ENCODE results near the gene ARRDC1. TPM values are rescaled to one million over a fixed set of nuclear protein-coding genes. Genes with fewer than 3 reads are reported as not detected.

The ARRDC1 gene
- total RNA-seq, 2 donors from 2014 or later, result 78.1 to 93.6 TPM

DNA sequence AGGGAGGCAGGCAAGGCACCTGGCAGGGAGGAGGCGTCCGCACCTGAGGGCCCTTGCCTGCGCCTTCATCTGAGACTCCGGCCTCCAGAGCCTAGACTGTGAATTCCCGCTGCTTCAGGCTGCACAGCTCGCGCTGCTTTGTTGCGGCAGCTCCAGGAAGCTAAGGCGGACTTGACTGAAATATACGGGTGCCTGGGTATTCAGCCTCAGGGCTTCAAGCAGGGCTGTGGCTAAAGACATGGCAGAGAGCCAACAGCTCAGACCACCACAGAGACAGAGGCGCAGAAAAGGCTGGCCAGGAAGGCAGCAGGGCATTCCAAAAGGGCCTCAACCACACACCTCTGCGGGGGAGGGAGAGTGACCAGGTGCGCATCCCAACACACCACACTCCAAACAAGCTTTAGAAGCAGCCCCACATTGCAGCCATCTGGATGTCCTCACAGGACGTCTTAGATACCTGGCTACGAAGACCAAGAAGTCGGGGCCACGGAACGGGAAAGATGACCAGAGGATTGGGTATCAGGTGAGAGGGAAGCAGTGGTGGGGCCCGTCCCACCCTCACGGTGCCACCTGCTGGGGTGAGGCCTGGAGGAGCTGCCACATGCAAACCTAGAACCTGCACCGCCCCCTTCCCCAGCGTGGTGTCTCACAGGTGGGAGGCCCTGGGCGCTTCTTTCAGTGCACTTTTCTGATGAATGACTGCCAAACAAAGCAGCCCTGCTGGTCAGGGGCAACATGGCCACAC lies 25.1 kb upstream of the ARRDC1 start:
- WGBS, 2 donors, result 84 to 86% methylated on average over 11 to 23 of the region's 23 CpGs
- ATAC-seq, result no peak

DNA sequence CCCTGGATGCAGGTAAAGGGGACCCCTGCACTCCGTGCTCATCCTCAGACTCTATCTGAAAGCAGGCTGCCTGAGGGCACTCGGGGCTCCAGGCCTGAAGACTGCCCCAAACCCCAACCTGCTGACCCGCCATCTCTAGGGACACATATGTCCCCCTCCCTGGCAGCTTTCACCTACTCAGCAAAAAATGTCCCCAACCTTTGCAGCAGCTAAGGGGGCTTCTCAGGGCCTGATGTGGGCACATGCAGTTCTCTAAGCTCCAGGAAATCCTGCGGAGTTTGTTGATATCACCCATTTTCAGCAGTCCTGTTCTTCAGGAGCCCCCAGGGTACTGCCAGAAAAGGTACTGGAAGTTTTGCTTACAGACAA lies 24.5 kb upstream of the ARRDC1 start:
- no peak for ATAC-seq
- Histone ChIP-seq H3K4me3 (no peak overlapping the region), H3K27me3 (no peaks in the 10 kb centered on the region), H3K36me3 (replicated peaks in 1 of 2; ENCODE audit: insufficient read depth in 1 of 2, low read depth in 2 of 2) (no peaks in the 10 kb centered on the region), H3K9me3 (no peaks in the 10 kb centered on the region), H3K27ac (no peak overlapping the region), H3K4me1 (peaks cover 29% of the 10 kb centered on the region)
- intact Hi-C loops (cut with DNase I), result no loop called here
- 81 to 94% methylated on average over 2 to 4 of the region's 4 CpGs for WGBS, 2 donors
- DNase-seq, result no peak
- no peak for TF ChIP-seq POLR2A (IDR thresholded peaks at IDR 0.05)
- TF ChIP-seq, protein P1, sequence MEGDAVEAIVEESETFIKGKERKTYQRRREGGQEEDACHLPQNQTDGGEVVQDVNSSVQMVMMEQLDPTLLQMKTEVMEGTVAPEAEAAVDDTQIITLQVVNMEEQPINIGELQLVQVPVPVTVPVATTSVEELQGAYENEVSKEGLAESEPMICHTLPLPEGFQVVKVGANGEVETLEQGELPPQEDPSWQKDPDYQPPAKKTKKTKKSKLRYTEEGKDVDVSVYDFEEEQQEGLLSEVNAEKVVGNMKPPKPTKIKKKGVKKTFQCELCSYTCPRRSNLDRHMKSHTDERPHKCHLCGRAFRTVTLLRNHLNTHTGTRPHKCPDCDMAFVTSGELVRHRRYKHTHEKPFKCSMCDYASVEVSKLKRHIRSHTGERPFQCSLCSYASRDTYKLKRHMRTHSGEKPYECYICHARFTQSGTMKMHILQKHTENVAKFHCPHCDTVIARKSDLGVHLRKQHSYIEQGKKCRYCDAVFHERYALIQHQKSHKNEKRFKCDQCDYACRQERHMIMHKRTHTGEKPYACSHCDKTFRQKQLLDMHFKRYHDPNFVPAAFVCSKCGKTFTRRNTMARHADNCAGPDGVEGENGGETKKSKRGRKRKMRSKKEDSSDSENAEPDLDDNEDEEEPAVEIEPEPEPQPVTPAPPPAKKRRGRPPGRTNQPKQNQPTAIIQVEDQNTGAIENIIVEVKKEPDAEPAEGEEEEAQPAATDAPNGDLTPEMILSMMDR (IDR thresholded peaks at IDR 0.05), result no peak

More for the DNA sequence above, 25.1 kb upstream of the ARRDC1 start:
- Histone ChIP-seq H3K9me3 (no peaks in the 10 kb centered on the region), H3K36me3 (replicated peaks in 1 of 2; ENCODE audit: insufficient read depth in 1 of 2, low read depth in 2 of 2) (no peaks in the 10 kb centered on the region), H3K4me3 (no peak overlapping the region), H3K27me3 (no peaks in the 10 kb centered on the region), H3K27ac (no peak overlapping the region), H3K4me1 (peaks cover 30% of the 10 kb centered on the region)
- TF ChIP-seq, protein P1 (IDR thresholded peaks at IDR 0.05), result no peak
- TF ChIP-seq POLR2A (IDR thresholded peaks at IDR 0.05), result no peak
- no peak for DNase-seq
- intact Hi-C loops (cut with DNase I), result no loop called here

DNA sequence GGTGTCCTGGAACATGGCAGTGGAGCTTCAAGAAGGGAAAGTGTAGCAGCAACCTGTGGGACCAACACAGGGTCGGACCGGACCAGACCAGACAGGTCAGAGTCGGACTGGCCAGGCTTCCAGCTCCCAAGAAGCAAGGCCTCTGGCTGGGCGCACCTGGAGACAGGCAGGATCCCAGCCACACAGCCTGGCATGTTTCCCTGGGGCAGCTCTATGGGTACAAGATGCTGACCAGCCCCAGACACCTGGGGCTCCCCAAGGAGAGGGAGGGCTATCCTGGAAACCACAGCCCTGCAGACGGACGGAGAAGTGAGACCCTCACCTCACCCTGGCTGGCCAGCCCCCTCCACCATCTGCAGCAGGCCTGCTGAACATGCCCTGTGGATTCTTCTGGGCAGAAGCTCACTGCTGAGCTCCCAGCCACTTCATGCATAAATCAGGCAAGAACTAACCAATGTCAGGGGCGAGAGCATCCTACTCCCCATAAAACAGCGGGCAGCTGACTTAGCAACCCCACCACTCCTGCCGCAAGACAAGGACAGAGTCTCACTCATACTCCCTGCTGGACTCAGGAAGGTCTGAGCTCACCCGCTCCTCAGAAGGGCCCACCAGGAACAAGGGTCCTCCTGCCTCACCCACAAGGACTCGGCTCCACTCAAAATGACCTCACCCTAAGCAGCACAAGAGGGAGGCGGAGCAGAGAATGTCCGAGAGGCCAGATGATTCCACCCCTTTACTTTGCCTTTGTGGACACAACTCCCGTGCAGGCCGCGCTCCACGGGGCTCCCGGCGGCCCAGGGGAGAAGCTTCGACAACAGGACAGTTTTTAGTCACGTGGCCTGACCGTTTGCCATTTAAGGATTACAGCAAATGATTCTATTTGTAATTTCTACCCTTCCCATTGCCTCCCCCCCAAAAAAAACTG lies 23.9 kb upstream of the ARRDC1 start:
- Histone ChIP-seq H3K4me1 (peaks cover 22% of the 10 kb centered on the region), H3K9me3 (no peaks in the 10 kb centered on the region), H3K27me3 (no peaks in the 10 kb centered on the region), H3K27ac (no peak overlapping the region), H3K4me3 (no peak overlapping the region), H3K36me3 (replicated peaks in 1 of 2; ENCODE audit: insufficient read depth in 1 of 2, low read depth in 2 of 2) (peaks cover 0 to 2% of the 10 kb centered on the region in 2 donors)
- DNase-seq (no peak), ATAC-seq (no peak)
- intact Hi-C loops (cut with DNase I), result no loop called here
- TF ChIP-seq POLR2A (IDR thresholded peaks at IDR 0.05), result no peak
- TF ChIP-seq, protein P1 (IDR thresholded peaks at IDR 0.05), result no peak
- WGBS, 2 donors, result 91 to 93% methylated on average over 15 to 21 of the region's 22 CpGs

DNA sequence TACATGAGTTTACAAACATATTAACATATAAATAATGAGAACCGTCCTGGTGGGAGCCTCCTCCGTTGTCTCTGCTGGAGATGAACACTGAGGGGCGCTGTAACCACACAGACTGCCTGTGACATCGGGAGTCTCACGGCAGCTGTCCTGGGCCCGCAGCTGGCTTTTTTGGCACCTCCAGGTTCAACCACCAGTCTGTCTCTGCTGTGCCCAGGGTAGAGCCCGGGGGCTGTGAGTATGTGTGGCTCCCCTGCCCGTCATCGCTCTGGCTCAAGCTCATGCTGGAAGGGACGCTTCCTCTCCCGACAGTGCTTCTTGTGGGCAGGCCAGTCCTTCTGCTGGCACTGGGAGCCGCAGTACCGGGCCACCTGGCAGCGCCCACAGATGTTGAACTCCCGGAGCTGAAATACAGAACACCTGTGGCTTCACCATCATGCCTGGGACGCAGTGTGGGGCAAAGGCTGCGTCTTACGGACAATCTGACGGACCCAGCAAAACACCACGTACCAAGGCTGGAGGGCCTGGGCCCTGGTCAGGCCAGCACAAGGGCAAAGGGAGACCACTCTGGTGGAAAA lies 23.1 kb upstream of the ARRDC1 start:
- Histone ChIP-seq H3K4me3 (no peak overlapping the region), H3K9me3 (no peaks in the 10 kb centered on the region), H3K36me3 (replicated peaks in 1 of 2; ENCODE audit: insufficient read depth in 1 of 2, low read depth in 2 of 2) (peaks cover 0 to 6% of the 10 kb centered on the region in 2 donors), H3K4me1 (peaks cover 14% of the 10 kb centered on the region), H3K27me3 (no peaks in the 10 kb centered on the region), H3K27ac (no peak overlapping the region)
- DNase-seq, result peak; percentile 35 to 49 (median 42)
- TF ChIP-seq, protein P1 (IDR thresholded peaks at IDR 0.05), result peak in 6 of 7 experiments; percentile 18 to 48 (median 41)
- TF ChIP-seq POLR2A (IDR thresholded peaks at IDR 0.05), result no peak
- intact Hi-C loops (cut with DNase I), result no loop called here
- no peak for ATAC-seq
- 66 to 69% methylated on average over 3 to 20 of the region's 20 CpGs for WGBS, 2 donors
